Central memory CD8-positive, alpha-beta T cell (primary cell): ENCODE results near the gene ADRA1B.
A peak's percentile ranks its signal among the peaks of the same experiment; 100 is the strongest.

Experiments
- ATAC-seq: fragments of 150-1000 bp; cut with Tn5 transposase; replicated peaks from 2 replicates; pipeline ENCODE4 v1.10.0; 2022; ENCODE audit warnings: mild to moderate bottlenecking, moderate FRiP score, moderate number of reproducible peaks; ENCODE audit not compliant: poor library complexity, severe bottlenecking; ENCODE audit errors: extremely low read depth
- DNase-seq, 2 donors: peaks; one replicate each; pipeline ENCODE4 v3.0.0; 2021; ENCODE audit warnings: low spot score in 2 of 2
- H3K27ac Mint-ChIP-seq: one replicate; pipeline ENCODE4 v1.8.0; 2022; ENCODE audit warnings: low read depth, mild to moderate bottlenecking, moderate library complexity, mixed read lengths
- H3K27me3 Mint-ChIP-seq: one replicate; pipeline ENCODE4 v1.8.0; 2022; ENCODE audit warnings: mixed read lengths
- H3K36me3 Mint-ChIP-seq: one replicate; pipeline ENCODE4 v1.8.0; 2022; ENCODE audit warnings: mild to moderate bottlenecking, moderate library complexity, mixed read lengths; ENCODE audit not compliant: insufficient read depth
- H3K4me1 Mint-ChIP-seq: one replicate; pipeline ENCODE4 v1.8.0; 2022; ENCODE audit warnings: mixed read lengths
- H3K4me3 Mint-ChIP-seq: one replicate; pipeline ENCODE4 v1.8.0; 2022; ENCODE audit warnings: mild to moderate bottlenecking, moderate library complexity, mixed read lengths
- H3K9me3 Mint-ChIP-seq: one replicate; pipeline ENCODE4 v1.8.0; 2022; ENCODE audit warnings: mixed read lengths

The ADRA1B gene

DNA sequence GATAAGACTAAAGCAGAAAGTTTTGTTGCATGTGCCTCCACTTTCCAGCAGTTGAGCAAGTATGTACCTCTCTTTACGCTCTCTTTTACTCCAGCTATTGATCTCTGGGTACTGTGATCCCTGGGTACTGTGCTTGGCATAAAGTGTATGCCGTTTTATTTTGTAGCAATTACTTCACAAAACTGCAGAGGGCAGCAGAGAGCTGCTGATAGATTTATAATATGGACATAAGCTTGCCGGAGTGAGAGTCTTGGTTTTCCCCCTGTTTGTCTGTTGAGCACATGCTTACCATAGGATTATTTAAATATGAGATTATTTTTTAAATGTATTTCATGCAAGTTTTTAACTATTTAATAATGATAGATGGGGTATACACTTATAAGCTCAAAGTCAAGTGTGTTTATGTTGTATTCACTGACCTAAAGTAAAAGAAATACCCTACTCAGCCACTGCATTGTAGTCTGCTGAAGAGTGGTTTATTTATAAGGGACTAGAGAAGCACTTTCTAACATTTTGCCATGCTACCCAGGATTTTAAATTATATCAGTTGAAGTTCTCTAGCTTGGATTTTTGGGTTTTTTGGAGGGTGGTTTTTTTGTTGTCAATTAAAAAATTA, 105.7 kb downstream of the ADRA1B start:
- ATAC-seq (peak; percentile 70), DNase-seq (peak; percentile 32 to 51)
- Mint-ChIP-seq H3K36me3 (peaks cover 25% of the 10 kb centered on the region), H3K27me3 (no peaks in the 10 kb centered on the region), H3K4me3 (no peak overlapping the region), H3K9me3 (no peaks in the 10 kb centered on the region), H3K4me1 (peaks cover 43% of the 10 kb centered on the region), H3K27ac (peak overlapping the region; percentile 33)
